PC-9 (cell line): ENCODE data around the gene TBX6.

Source experiments
- EZH2 ChIP-seq: fragments of 200-600 bp; sonication (generic); IDR thresholded peaks from 2 replicates; pipeline ENCODE4 v1.8.0; 2017; ENCODE audit warnings: antibody characterized with exemption, low read depth
- TF ChIP-seq, protein P1 (sequence below): fragments of 200-600 bp; sonication (generic); conservative IDR thresholded peaks from 2 replicates; pipeline ENCODE4 v1.6.1; 2017; ENCODE audit warnings: mixed run types, antibody characterized with exemption, mild to moderate bottlenecking, moderate library complexity

DNA sequence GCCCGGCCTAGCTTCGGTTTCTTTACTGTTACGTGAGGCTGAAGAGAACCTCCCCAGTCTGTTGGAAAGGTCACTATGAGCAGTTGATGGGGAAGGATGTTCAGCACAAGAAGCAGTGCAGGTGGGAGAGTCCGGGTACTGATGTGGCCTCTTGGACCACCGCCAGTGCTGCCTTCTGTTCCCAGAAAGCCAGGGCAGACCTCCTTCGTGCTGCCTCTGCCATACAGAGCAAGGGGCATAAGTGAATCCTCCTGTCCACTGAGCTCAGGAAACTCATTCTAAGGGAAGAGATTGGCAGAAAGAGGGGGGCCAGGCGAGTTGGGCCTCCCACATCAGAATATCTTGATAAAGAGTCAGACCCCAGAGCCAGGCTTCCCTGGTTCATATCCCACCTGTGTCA lies 12.2 kb downstream of the TBX6 start:
- TF ChIP-seq, protein P1, sequence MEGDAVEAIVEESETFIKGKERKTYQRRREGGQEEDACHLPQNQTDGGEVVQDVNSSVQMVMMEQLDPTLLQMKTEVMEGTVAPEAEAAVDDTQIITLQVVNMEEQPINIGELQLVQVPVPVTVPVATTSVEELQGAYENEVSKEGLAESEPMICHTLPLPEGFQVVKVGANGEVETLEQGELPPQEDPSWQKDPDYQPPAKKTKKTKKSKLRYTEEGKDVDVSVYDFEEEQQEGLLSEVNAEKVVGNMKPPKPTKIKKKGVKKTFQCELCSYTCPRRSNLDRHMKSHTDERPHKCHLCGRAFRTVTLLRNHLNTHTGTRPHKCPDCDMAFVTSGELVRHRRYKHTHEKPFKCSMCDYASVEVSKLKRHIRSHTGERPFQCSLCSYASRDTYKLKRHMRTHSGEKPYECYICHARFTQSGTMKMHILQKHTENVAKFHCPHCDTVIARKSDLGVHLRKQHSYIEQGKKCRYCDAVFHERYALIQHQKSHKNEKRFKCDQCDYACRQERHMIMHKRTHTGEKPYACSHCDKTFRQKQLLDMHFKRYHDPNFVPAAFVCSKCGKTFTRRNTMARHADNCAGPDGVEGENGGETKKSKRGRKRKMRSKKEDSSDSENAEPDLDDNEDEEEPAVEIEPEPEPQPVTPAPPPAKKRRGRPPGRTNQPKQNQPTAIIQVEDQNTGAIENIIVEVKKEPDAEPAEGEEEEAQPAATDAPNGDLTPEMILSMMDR: no peak
- no peak for TF ChIP-seq EZH2
